ENCODE measurements around the gene TMEM72. TPM values are rescaled to one million over a fixed set of nuclear protein-coding genes. Genes with fewer than 3 reads are reported as not detected.
A peak's percentile ranks its signal among the peaks of the same experiment; 100 is the strongest.

Gene TMEM72
- total and polyA plus RNA-seq, 2 of the 13 experiments (the other 11 are each of a cell fraction or from before 2014, with no cell fraction given): 0.04 TPM; not detected in 1

DNA sequence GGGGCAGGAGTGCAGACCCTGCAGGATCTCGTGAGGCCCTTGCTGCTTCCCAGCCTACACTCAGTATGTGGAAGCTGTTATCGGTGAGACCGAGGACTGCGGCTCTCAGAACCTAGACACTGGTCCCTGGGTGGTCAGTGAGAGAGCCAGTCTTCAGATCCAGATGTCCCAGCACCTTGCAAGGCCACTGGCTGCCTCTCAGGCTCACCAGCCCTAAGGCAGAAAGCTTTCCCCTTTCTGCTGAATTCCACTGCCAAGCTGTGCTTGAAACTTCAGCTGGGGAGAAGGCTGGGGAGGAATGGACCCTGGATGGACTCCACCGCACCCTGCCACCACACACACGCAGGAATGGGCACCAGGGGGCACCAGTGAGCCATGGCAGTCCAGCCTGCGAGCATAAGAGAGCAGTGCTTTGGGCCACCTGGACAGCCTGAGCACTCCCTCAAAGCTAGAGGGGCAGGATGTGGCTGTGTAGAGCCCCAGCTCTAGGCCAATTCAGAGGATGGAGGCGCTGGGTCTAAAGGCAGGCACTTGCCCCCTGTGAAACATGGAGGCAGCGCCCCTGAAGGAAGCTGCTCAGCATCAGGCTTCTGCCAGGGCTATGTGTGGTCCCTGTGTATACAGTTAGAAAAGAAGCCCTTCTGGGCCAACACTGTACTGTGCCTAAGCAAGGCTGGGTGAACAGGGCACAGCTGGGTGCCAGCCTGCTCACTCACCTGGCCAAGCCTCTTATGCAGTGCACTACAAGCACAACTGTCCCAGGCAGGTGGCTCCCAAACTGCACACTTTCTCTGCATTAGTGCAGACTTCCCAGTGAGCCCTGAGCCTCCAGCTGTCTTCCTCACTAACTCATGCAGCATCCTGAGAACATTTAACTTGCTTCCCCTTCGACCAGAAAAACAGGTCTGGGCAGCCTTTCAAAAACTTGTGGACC, 21.6 kb downstream of the TMEM72 start (continued):
- TF ChIP-seq, protein P1, sequence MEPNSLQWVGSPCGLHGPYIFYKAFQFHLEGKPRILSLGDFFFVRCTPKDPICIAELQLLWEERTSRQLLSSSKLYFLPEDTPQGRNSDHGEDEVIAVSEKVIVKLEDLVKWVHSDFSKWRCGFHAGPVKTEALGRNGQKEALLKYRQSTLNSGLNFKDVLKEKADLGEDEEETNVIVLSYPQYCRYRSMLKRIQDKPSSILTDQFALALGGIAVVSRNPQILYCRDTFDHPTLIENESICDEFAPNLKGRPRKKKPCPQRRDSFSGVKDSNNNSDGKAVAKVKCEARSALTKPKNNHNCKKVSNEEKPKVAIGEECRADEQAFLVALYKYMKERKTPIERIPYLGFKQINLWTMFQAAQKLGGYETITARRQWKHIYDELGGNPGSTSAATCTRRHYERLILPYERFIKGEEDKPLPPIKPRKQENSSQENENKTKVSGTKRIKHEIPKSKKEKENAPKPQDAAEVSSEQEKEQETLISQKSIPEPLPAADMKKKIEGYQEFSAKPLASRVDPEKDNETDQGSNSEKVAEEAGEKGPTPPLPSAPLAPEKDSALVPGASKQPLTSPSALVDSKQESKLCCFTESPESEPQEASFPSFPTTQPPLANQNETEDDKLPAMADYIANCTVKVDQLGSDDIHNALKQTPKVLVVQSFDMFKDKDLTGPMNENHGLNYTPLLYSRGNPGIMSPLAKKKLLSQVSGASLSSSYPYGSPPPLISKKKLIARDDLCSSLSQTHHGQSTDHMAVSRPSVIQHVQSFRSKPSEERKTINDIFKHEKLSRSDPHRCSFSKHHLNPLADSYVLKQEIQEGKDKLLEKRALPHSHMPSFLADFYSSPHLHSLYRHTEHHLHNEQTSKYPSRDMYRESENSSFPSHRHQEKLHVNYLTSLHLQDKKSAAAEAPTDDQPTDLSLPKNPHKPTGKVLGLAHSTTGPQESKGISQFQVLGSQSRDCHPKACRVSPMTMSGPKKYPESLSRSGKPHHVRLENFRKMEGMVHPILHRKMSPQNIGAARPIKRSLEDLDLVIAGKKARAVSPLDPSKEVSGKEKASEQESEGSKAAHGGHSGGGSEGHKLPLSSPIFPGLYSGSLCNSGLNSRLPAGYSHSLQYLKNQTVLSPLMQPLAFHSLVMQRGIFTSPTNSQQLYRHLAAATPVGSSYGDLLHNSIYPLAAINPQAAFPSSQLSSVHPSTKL (CRISPR knock-in tag; IDR thresholded peaks at IDR 0.05): peak; percentile 62; the same call in 1 of the 2 replicates
- TF ChIP-seq, protein P2, sequence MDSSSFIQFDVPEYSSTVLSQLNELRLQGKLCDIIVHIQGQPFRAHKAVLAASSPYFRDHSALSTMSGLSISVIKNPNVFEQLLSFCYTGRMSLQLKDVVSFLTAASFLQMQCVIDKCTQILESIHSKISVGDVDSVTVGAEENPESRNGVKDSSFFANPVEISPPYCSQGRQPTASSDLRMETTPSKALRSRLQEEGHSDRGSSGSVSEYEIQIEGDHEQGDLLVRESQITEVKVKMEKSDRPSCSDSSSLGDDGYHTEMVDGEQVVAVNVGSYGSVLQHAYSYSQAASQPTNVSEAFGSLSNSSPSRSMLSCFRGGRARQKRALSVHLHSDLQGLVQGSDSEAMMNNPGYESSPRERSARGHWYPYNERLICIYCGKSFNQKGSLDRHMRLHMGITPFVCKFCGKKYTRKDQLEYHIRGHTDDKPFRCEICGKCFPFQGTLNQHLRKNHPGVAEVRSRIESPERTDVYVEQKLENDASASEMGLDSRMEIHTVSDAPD (CRISPR knock-in tag; IDR thresholded peaks at IDR 0.05): peak; percentile 45; the same call in 1 of the 2 replicates
- TF ChIP-seq, protein P3, sequence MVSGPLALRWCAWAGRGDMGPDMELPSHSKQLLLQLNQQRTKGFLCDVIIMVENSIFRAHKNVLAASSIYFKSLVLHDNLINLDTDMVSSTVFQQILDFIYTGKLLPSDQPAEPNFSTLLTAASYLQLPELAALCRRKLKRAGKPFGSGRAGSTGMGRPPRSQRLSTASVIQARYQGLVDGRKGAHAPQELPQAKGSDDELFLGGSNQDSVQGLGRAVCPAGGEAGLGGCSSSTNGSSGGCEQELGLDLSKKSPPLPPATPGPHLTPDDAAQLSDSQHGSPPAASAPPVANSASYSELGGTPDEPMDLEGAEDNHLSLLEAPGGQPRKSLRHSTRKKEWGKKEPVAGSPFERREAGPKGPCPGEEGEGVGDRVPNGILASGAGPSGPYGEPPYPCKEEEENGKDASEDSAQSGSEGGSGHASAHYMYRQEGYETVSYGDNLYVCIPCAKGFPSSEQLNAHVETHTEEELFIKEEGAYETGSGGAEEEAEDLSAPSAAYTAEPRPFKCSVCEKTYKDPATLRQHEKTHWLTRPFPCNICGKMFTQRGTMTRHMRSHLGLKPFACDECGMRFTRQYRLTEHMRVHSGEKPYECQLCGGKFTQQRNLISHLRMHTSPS (CRISPR knock-in tag; IDR thresholded peaks at IDR 0.05; ENCODE audit: low read depth): peak; percentile 66; the same call in 1 of the 2 replicates
- TF ChIP-seq, protein P4, sequence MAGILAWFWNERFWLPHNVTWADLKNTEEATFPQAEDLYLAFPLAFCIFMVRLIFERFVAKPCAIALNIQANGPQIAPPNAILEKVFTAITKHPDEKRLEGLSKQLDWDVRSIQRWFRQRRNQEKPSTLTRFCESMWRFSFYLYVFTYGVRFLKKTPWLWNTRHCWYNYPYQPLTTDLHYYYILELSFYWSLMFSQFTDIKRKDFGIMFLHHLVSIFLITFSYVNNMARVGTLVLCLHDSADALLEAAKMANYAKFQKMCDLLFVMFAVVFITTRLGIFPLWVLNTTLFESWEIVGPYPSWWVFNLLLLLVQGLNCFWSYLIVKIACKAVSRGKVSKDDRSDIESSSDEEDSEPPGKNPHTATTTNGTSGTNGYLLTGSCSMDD (CRISPR knock-in tag; IDR thresholded peaks at IDR 0.05): no peak
- TF ChIP-seq ZNF605 (CRISPR knock-in tag; IDR thresholded peaks at IDR 0.05) (0 out of 2 replicates have a peak, but pooled peaks have one; percentile 27), ELF3 (CRISPR knock-in tag; IDR thresholded peaks at IDR 0.05) (0 out of 2 replicates have a peak, but pooled peaks have one; percentile 14), ZNF652 (CRISPR knock-in tag; IDR thresholded peaks at IDR 0.05; ENCODE audit: borderline replicate concordance, low read depth) (peak; percentile 49; the same call in 1 of the 2 replicates), HNF4G (IDR thresholded peaks at IDR 0.05; ENCODE audit: borderline replicate concordance, low read depth, low read length) (no peak), HNF4G (CRISPR knock-in tag; IDR thresholded peaks at IDR 0.05; ENCODE audit: borderline replicate concordance, low read depth) (peak; percentile 32; the same call in 1 of the 2 replicates)
